GM12801 (cell line): ENCODE results near the gene TGFB1I1.

ENCODE experiments used
- TF ChIP-seq, protein P1 (sequence below): IDR thresholded peaks from one replicate; pipeline ENCODE4 v1.5.1; 2011; ENCODE audit warnings: control low read depth; ENCODE audit not compliant: insufficient read length; ENCODE audit errors: extremely low read depth

Gene TGFB1I1

DNA sequence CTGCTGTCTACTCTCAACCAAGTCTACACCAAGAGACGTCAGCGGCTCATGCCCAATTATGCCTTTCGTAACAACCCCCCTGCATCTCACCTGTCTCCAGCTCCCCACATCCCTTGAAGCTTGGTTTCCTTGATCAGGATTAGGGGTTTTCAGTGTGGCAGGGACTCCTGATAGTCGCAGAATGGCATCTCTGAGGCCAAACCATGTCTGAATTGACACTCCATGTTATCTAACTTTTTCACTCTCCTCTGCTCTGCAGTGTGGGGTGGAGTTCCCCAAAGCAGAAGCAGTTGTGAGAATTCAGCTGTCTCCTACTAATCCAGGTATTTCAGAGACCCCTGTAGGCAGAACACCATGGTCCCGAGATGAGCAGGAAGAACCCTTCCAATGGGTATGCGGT lies 50.1 kb downstream of the TGFB1I1 start:
- TF ChIP-seq, protein P1, sequence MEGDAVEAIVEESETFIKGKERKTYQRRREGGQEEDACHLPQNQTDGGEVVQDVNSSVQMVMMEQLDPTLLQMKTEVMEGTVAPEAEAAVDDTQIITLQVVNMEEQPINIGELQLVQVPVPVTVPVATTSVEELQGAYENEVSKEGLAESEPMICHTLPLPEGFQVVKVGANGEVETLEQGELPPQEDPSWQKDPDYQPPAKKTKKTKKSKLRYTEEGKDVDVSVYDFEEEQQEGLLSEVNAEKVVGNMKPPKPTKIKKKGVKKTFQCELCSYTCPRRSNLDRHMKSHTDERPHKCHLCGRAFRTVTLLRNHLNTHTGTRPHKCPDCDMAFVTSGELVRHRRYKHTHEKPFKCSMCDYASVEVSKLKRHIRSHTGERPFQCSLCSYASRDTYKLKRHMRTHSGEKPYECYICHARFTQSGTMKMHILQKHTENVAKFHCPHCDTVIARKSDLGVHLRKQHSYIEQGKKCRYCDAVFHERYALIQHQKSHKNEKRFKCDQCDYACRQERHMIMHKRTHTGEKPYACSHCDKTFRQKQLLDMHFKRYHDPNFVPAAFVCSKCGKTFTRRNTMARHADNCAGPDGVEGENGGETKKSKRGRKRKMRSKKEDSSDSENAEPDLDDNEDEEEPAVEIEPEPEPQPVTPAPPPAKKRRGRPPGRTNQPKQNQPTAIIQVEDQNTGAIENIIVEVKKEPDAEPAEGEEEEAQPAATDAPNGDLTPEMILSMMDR, result no peak

DNA sequence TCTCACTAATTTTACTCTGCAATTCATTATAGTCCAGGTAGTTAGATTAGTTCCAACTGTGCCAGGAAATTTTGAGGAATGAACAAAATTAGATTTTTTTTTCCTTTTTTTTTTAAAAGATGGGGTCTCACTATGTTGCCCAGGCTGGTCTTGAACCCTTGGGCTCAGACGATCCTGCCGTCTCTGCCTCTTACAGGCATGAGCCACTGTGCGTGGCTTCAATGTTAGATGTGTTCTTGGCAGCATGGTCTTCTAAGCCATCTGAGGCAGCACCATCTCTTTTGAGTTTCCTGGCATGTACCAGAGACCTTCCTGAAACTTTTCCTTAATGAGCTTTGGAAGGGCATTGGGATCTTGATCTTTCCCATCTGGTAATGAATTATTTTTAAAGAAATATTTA lies 53.2 kb downstream of the TGFB1I1 start:
- TF ChIP-seq, protein P1, result no peak
